ENCODE measurements around the gene GFY.

Gene GFY

GRCh38 chr19:49407482-49408015 is 17.6 kb upstream of the GFY start:
- in situ Hi-C loops (cut with MboI; ENCODE audit: low sequenced_read_pairs): no loop called here

- in situ Hi-C loops (cut with MboI; ENCODE audit: low sequenced_read_pairs): no loop called here
These were observed 16.3 kb upstream of the GFY start for GRCh38 chr19:49408816-49409440.

- in situ Hi-C loops (cut with MboI; ENCODE audit: low sequenced_read_pairs): no loop called here
These were observed 15.7 kb upstream of the GFY start for GRCh38 chr19:49409441-49410029.

GRCh38 chr19:49411681-49412326 is 13.4 kb upstream of the GFY start:
- in situ Hi-C loops (cut with MboI; ENCODE audit: low sequenced_read_pairs): no loop called here

GRCh38 chr19:49413348-49413747 is 11.8 kb upstream of the GFY start:
- in situ Hi-C loops (cut with MboI; ENCODE audit: low sequenced_read_pairs): no loop called here

- in situ Hi-C loops (cut with MboI; ENCODE audit: low sequenced_read_pairs): no loop called here
These were observed 10.9 kb upstream of the GFY start for GRCh38 chr19:49414256-49414655.

GRCh38 chr19:49415102-49415809 is 9.9 kb upstream of the GFY start:
- in situ Hi-C loops (cut with MboI; ENCODE audit: low sequenced_read_pairs): no loop called here

GRCh38 chr19:49415810-49416200 is 9.4 kb upstream of the GFY start:
- in situ Hi-C loops (cut with MboI; ENCODE audit: low sequenced_read_pairs): no loop called here

GRCh38 chr19:49417088-49417487 is 8.1 kb upstream of the GFY start:
- in situ Hi-C loops (cut with MboI; ENCODE audit: low sequenced_read_pairs): no loop called here

- in situ Hi-C loops (cut with MboI; ENCODE audit: low sequenced_read_pairs): no loop called here
These were observed 6.7 kb upstream of the GFY start for GRCh38 chr19:49418511-49418910.

GRCh38 chr19:49419173-49419572 is 6.0 kb upstream of the GFY start:
- in situ Hi-C loops (cut with MboI; ENCODE audit: low sequenced_read_pairs): no loop called here

- in situ Hi-C loops (cut with MboI; ENCODE audit: low sequenced_read_pairs): no loop called here
These were observed 5.0 kb upstream of the GFY start for GRCh38 chr19:49420227-49420626.

- in situ Hi-C loops (cut with MboI; ENCODE audit: low sequenced_read_pairs): no loop called here
These were observed 3.9 kb upstream of the GFY start for GRCh38 chr19:49421039-49421877.

- in situ Hi-C loops (cut with MboI; ENCODE audit: low sequenced_read_pairs): no loop called here
These were observed 3.3 kb upstream of the GFY start for GRCh38 chr19:49421878-49422202.

- in situ Hi-C loops (cut with MboI; ENCODE audit: low sequenced_read_pairs): no loop called here
These were observed 2.6 kb upstream of the GFY start for GRCh38 chr19:49422407-49423070.

- in situ Hi-C loops (cut with MboI; ENCODE audit: low sequenced_read_pairs): no loop called here
These were observed 1.9 kb upstream of the GFY start, which contains the start of gene PTH2 for GRCh38 chr19:49423071-49423984. Gene PTH2, minus strand, starts transcription at chr19:49423441. Its CDS starts 102 bp downstream, at chr19:49423339.

- in situ Hi-C loops (cut with MboI; ENCODE audit: low sequenced_read_pairs): no loop called here
These were observed 1.2 kb upstream of the GFY start for GRCh38 chr19:49423985-49424303.

- in situ Hi-C loops (cut with MboI; ENCODE audit: low sequenced_read_pairs): no loop called here
These were observed 869 bp downstream of the GFY start for GRCh38 chr19:49425922-49426592.

GRCh38 chr19:49427339-49427738 is 2.2 kb downstream of the GFY start:
- in situ Hi-C loops (cut with MboI; ENCODE audit: low sequenced_read_pairs): no loop called here
